IMR-90 (cell line): ENCODE data around the gene RNASE7. TPM values are rescaled to one million over a fixed set of nuclear protein-coding genes. Genes with fewer than 3 reads are reported as not detected.

ENCODE experiments used
- ATAC-seq: fragments of 200-7000 bp; cut with Tn5 transposase; 2 replicates; pipeline ENCODE4 v1.9.1; 2020; ENCODE audit warnings: low read depth, mild to moderate bottlenecking, moderate library complexity
- BruUV-seq: library from RNA; stranded (reverse); fragments of 400-500 nt; replicated peaks from 2 replicates; lab custom pipeline; 2021; lab: Mats Ljungman, UMichigan
- CTCF ChIA-PET: fragments of 300-600 bp; formaldehyde crosslinking; extraction: SDS; loops from one replicate; lab custom pipeline; 2021; ENCODE audit warnings: antibody characterized with exemption; lab: Yijun Ruan, JAX
- POLR2A ChIA-PET: fragments of 300-600 bp; sonication (Branson Sonifier 250); formaldehyde crosslinking; loops from one replicate; lab custom pipeline; 2022; ENCODE audit warnings: antibody characterized with exemption; ENCODE audit not compliant: unreplicated experiment; lab: Charles Lee
- DNase-seq: peaks from one replicate; pipeline ENCODE4 v3.0.0; 2013
- H2AFZ ChIP-seq: replicated peaks from 2 replicates; pipeline ENCODE3; 2013; ENCODE audit warnings: low read length, mild to moderate bottlenecking; ENCODE audit not compliant: poor library complexity
- H2AK5ac ChIP-seq: 2 replicates; pipeline ENCODE4 v1.6.1; 2013; ENCODE audit warnings: low read depth, low read length, inconsistent platforms
- H2AK9ac ChIP-seq: replicated peaks from 2 replicates; pipeline ENCODE3; 2013; ENCODE audit warnings: mild to moderate bottlenecking, low read depth, low read length, moderate library complexity; ENCODE audit not compliant: poor library complexity
- H2BK120ac ChIP-seq: 2 replicates; pipeline ENCODE4 v1.6.1; 2013; ENCODE audit warnings: low read depth, low read length, inconsistent platforms
- H2BK15ac ChIP-seq: 3 replicates; pipeline ENCODE4 v1.6.1; 2013; ENCODE audit warnings: low read depth, low read length, inconsistent platforms
- H2BK20ac ChIP-seq: 2 replicates; pipeline ENCODE4 v1.6.1; 2013; ENCODE audit warnings: low read depth, mild to moderate bottlenecking, inconsistent platforms, low read length, moderate library complexity
- H2BK5ac ChIP-seq: 2 replicates; pipeline ENCODE4 v1.6.1; 2013; ENCODE audit warnings: mild to moderate bottlenecking, low read depth, low read length, inconsistent platforms; ENCODE audit not compliant: poor library complexity, severe bottlenecking
- H3K14ac ChIP-seq: replicated peaks from 2 replicates; pipeline ENCODE4 v1.6.1; 2013; ENCODE audit warnings: low read depth, low read length, inconsistent platforms
- H3K18ac ChIP-seq: 2 replicates; pipeline ENCODE4 v1.6.1; 2013; ENCODE audit warnings: low read depth, low read length, control low read depth
- H3K23ac ChIP-seq: 2 replicates; pipeline ENCODE4 v1.6.1; 2013; ENCODE audit warnings: low read depth, low read length, inconsistent platforms
- H3K27ac ChIP-seq: 2 replicates; pipeline ENCODE4 v1.5.1; 2013; ENCODE audit warnings: mild to moderate bottlenecking, control low read depth, low read length; ENCODE audit not compliant: insufficient read depth
- H3K27me3 ChIP-seq: 2 replicates; pipeline ENCODE4 v1.6.1; 2013; ENCODE audit warnings: low read length; ENCODE audit not compliant: control insufficient read depth, insufficient read depth
- H3K36me3 ChIP-seq: 2 replicates; pipeline ENCODE4 v1.6.1; 2013; ENCODE audit warnings: low read length, mixed read lengths; ENCODE audit not compliant: control insufficient read depth, insufficient read depth
- H3K4ac ChIP-seq: 2 replicates; pipeline ENCODE4 v1.6.1; 2013; ENCODE audit warnings: low read depth, low read length, inconsistent platforms
- H3K4me1 ChIP-seq: 2 replicates; pipeline ENCODE4 v1.6.1; 2013; ENCODE audit warnings: low read length, mixed read lengths; ENCODE audit not compliant: control insufficient read depth, insufficient read depth
- H3K4me2 ChIP-seq: 2 replicates; pipeline ENCODE4 v1.6.1; 2013; ENCODE audit warnings: low read depth, mild to moderate bottlenecking, control low read depth, low read length, moderate library complexity
- H3K4me3 ChIP-seq: 2 replicates; pipeline ENCODE4 v1.5.1; 2013; ENCODE audit warnings: low read depth, mild to moderate bottlenecking, control low read depth, low read length, moderate library complexity; ENCODE audit not compliant: insufficient read depth
- H3K56ac ChIP-seq: 2 replicates; pipeline ENCODE4 v1.6.1; 2013; ENCODE audit warnings: low read length, inconsistent platforms; ENCODE audit not compliant: insufficient read depth; ENCODE audit errors: extremely low read depth
- H3K79me1 ChIP-seq, 2 experiments: 2 replicates each; pipeline ENCODE4 v1.6.1; 2013; ENCODE audit warnings: low read length in 2 of 2, inconsistent platforms in 1 of 2, low read depth in 1 of 2
- H3K9ac ChIP-seq: 2 replicates; pipeline ENCODE4 v1.6.1; 2013; ENCODE audit warnings: low read depth, low read length, control low read depth
- H3K9me1 ChIP-seq: 2 replicates; pipeline ENCODE4 v1.6.1; 2013; ENCODE audit warnings: low read length, inconsistent platforms; ENCODE audit not compliant: insufficient read depth
- H3K9me3 ChIP-seq: 2 replicates; pipeline ENCODE4 v1.6.1; 2013; ENCODE audit warnings: low read length; ENCODE audit not compliant: control insufficient read depth, insufficient read depth
- H4K20me1 ChIP-seq: 2 replicates; pipeline ENCODE4 v1.6.1; 2013; ENCODE audit warnings: low read length, inconsistent platforms; ENCODE audit not compliant: insufficient read depth
- H4K5ac ChIP-seq: 2 replicates; pipeline ENCODE4 v1.6.1; 2013; ENCODE audit warnings: mild to moderate bottlenecking, low read depth, low read length, control low read depth
- H4K8ac ChIP-seq, 2 experiments: 2 replicates each; pipeline ENCODE4 v1.6.1; 2013; ENCODE audit warnings: low read depth in 2 of 2, low read length in 2 of 2, control low read depth in 1 of 2, inconsistent platforms in 1 of 2
- H4K91ac ChIP-seq: 2 replicates; pipeline ENCODE4 v1.6.1; 2013; ENCODE audit warnings: low read depth, low read length, inconsistent platforms; ENCODE audit not compliant: insufficient read depth
- CEBPB ChIP-seq: IDR thresholded peaks from 2 replicates; pipeline ENCODE4 v1.6.1; 2012; ENCODE audit warnings: low read depth, low read length, improper control_type of control experiment
- FOS ChIP-seq: fragments of 150-350 bp; IDR thresholded peaks from 2 replicates; pipeline ENCODE4 v1.6.1; 2016; ENCODE audit warnings: low read depth, low read length
- MAZ ChIP-seq: IDR thresholded peaks from 2 replicates; pipeline ENCODE4 v1.6.1; 2012; ENCODE audit warnings: low read depth, mild to moderate bottlenecking, low read length, improper control_type of control experiment, moderate library complexity, borderline replicate concordance
- NFE2L2 ChIP-seq: fragments of 150-350 bp; IDR thresholded peaks from 2 replicates; pipeline ENCODE4 v1.6.1; 2016; ENCODE audit warnings: low read depth, mild to moderate bottlenecking, low read length
- RAD21 ChIP-seq: IDR thresholded peaks from 2 replicates; pipeline ENCODE4 v1.6.1; 2012; ENCODE audit warnings: low read length, improper control_type of control experiment
- RCOR1 ChIP-seq: IDR thresholded peaks from 2 replicates; pipeline ENCODE4 v1.6.1; 2012; ENCODE audit warnings: mild to moderate bottlenecking, low read length, improper control_type of control experiment; ENCODE audit not compliant: insufficient replicate concordance
- WGBS, 2 experiments: methylation state at CpG; one replicate each; pipeline versions ENCODE4 v1.1.5 to v1.1.7; 2013; ENCODE audit warnings: missing lambda C conversion rate in 2 of 2; ENCODE audit not compliant: insufficient read length in 1 of 2; ENCODE audit errors: extremely low coverage in 2 of 2; 5-methylcytosine and 5-hydroxymethylcytosine counted together
- dilution Hi-C: fragments of 300-500 bp; cut with HindIII; formaldehyde crosslinking; loops from one replicate; pipeline ENCODE4 v1.14.3; 2018; ENCODE audit warnings: low sequenced_read_pairs; ENCODE audit not compliant: unreplicated experiment
- in situ Hi-C: fragments of 300-500 bp; cut with MboI; formaldehyde crosslinking; loops from 3 replicates; pipeline ENCODE4 v1.14.3; 2019; ENCODE audit warnings: low sequenced_read_pairs, inconsistent platforms, mixed read lengths
- intact Hi-C: fragments of 100-400 bp; cut with micrococcal nuclease; formaldehyde crosslinking; loops from 2 replicates; pipeline ENCODE4 v1.10.0; 2022
- polyA plus RNA-seq, 3 experiments: library from polyadenylated mRNA; depleted of rRNA; stranded (reverse); fragments of >200 nt; gene quantifications; 2 replicates each; pipeline ENCODE4 v1.2.3, GENCODE V29; 2012; ENCODE audit warnings: low replicate concordance in 1 of 3
- total RNA-seq: library from RNA; depleted of rRNA; stranded (reverse); fragments of >200 nt; gene quantifications from 2 replicates; pipeline ENCODE4 v1.2.3, GENCODE V29; 2012
- TF ChIP-seq, protein P1 (sequence below): fragments of 150-350 bp; IDR thresholded peaks from 2 replicates; pipeline ENCODE4 v1.6.1; 2017; ENCODE audit warnings: mild to moderate bottlenecking, antibody characterized with exemption, low read length, low read depth

The RNASE7 gene
- total and polyA plus RNA-seq, 2 of the 4 experiments (the other 2 are of a cell fraction) = not detected

DNA sequence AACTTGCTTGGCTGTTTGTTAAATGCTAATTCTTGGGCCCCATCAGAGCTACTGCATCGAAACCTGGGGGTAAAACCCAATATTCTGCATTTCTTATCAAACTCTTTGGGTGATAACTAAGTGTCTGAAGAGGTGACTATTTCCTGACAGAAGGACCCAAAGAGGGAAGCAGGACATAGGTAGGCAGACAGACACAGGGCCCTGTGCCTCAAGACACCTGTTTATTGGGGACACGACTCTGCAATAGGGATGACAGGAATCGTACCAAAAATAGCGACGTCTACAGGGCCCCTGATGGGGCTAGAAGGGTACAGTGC lies 47.7 kb downstream of the RNASE7 start:
- no peak overlapping the region for H2BK20ac ChIP-seq
- H4K8ac ChIP-seq = no peak overlapping the region
- no peak overlapping the region for H2AK9ac ChIP-seq
- peaks cover 17% of the 10 kb centered on the region for H3K4me1 ChIP-seq
- no peak overlapping the region for H3K4ac ChIP-seq
- no peak overlapping the region for H4K91ac ChIP-seq
- no peak overlapping the region for H4K5ac ChIP-seq
- H2BK15ac ChIP-seq = no peak overlapping the region
- no peak overlapping the region for H2AFZ ChIP-seq
- H3K9me3 ChIP-seq = no peaks in the 10 kb centered on the region
- no peaks in the 10 kb centered on the region for H3K27me3 ChIP-seq
- H3K14ac ChIP-seq = no peak overlapping the region
- POLR2A ChIA-PET = no interaction called here
- no peak overlapping the region for H3K56ac ChIP-seq
- TF ChIP-seq RCOR1 = no peak
- TF ChIP-seq CEBPB = no peak
- TF ChIP-seq NFE2L2 = no peak
- TF ChIP-seq MAZ = no peak
- TF ChIP-seq FOS = no peak
- TF ChIP-seq, protein P1, sequence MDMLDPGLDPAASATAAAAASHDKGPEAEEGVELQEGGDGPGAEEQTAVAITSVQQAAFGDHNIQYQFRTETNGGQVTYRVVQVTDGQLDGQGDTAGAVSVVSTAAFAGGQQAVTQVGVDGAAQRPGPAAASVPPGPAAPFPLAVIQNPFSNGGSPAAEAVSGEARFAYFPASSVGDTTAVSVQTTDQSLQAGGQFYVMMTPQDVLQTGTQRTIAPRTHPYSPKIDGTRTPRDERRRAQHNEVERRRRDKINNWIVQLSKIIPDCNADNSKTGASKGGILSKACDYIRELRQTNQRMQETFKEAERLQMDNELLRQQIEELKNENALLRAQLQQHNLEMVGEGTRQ = no peak
- TF ChIP-seq RAD21 = no peak
- CTCF ChIA-PET = interaction anchor here (0.7 to 2.5 kb wide), 4 partner anchors 14 to 75 kb away, joined by 3 to 10 read pairs (median 4); partner anchors contain the start of gene ARHGEF40
- BruUV-seq = no TSS peak
- no peak overlapping the region for H3K27ac ChIP-seq
- H4K20me1 ChIP-seq = peaks cover 6% of the 10 kb centered on the region
- intact Hi-C loops = no loop called here
- H2BK5ac ChIP-seq = no peak overlapping the region
- H3K9me1 ChIP-seq = peaks cover 6% of the 10 kb centered on the region; the same call in 1 of the 2 replicates
- in situ Hi-C loops = loop anchor here (25.0 kb wide), 2 partner anchors 628 to 753 kb away; partner anchors contain the start of genes APEX1, CCNB1IP1, OSGEP and PARP2
- no peak for ATAC-seq
- dilution Hi-C loops = no loop called here
- H3K4me3 ChIP-seq = no peak overlapping the region
- no peak overlapping the region for H3K4me2 ChIP-seq
- H2AK5ac ChIP-seq = no peak overlapping the region
- no peak for DNase-seq
- no peak overlapping the region for H2BK120ac ChIP-seq
- H3K79me1 ChIP-seq = peaks cover 3 to 12% of the 10 kb centered on the region in 2 experiments; a peak in 2 of 4 replicates
- H3K36me3 ChIP-seq = peaks cover 37% of the 10 kb centered on the region
- no peak overlapping the region for H3K9ac ChIP-seq
- no peak overlapping the region for H3K18ac ChIP-seq
- H3K23ac ChIP-seq = no peak overlapping the region
- 85% methylated on average over 4 of the region's 5 CpGs; no CpG with 5 or more reads in 1 of the 2 experiments for WGBS, 2 experiments
